ENCODE results near the gene EXOC3L4.

Gene EXOC3L4

GRCh38 chr14:103071544-103072251, 22.8 kb upstream of the EXOC3L4 start:
- DNase-seq, result no peak

DNA sequence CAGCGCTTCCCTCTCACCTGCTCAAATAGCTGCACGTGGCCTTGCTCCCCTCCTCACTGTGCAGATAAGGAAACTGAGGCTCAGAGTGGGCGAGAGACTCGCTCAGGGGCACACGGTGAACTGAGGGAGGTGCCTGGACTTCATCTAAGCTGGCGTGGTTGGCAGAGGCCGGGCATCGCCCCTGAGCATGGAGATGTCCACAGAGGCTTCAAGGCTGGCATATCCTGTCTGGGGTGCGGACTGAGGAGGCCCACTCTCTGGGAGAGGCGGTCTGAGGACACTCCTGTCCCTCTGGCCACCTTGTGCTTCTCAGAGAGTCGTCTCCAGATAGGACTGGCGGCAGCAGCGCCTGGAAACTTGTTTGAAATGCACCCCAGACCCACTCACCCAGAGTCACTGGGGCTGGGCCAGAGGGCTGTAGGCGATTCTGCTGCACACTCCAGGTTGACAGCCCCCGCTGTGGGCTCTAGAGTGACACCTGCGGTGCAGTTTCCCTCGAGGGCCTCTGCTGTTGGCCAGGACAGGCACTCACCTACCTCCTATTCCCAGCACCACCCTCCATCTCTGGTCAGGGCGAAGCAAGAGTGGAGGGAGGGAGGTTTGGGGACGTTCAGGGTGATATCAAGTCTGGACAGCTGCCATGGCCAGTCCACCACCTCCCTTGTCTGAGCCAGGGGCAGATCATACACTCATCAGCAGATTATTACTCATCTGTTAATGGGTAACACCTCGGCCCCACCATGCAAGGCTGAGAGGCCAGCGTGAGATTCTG, 21.7 kb upstream of the EXOC3L4 start:
- DNase-seq, result no peak

DNA sequence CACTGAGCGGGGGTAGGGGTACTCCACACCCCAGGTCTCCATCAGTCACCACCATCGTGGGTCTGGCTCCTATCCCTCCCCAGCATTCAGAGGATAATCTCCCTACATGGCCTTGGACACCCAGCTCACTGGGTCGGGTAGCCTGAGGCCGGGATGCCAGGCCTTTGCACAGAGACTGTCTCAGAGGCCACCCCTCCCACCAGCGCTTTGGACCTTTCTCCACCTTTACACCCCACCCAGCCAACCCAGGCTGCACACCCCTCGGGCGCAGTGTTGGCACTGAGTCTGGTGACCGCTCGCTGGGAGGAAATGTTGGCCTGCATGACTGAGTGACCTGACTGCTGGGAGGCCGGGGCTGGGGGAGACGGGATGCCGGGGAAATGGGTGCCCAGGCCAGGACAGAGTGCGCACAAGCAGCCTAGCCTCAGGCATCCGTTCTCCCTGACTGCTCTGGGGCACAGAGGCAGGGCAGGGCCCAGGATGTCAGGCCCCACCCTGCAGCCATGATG, 21.1 kb upstream of the EXOC3L4 start:
- no peak for DNase-seq

GRCh38 chr14:103073876-103074728, 20.4 kb upstream of the EXOC3L4 start:
- DNase-seq, result no peak

DNA sequence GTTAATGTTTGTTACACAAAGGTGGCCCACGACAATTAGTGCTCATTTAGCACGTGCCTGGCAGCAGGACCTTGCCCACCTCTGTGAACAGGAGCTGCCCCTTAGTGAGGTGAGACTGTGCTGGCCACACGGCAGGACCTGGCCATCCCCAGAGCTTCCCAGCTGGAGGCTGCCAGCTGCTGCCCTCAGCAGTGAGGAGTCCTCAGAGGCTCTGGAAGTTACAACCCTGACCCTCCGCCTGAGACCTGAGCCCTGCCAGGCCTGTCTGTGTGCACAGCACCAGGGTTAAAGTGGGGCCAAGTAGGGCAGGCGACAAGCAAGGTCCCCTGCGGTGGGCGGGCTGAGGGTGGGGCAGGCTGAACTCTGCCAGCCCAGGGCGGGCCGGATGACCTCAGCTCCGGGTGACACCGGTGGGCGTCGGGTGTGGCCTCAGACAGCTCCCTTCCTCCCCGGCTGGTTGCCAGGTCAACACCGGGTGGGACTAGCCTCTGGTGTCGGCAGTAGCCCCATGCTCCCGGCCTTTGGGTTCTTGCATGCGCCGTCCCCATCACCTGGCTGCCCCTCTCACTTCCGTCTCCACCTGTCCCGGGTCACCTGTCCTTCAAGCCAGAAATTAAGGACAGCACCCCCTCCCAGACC, 19.7 kb upstream of the EXOC3L4 start:
- DNase-seq, result no peak

DNA sequence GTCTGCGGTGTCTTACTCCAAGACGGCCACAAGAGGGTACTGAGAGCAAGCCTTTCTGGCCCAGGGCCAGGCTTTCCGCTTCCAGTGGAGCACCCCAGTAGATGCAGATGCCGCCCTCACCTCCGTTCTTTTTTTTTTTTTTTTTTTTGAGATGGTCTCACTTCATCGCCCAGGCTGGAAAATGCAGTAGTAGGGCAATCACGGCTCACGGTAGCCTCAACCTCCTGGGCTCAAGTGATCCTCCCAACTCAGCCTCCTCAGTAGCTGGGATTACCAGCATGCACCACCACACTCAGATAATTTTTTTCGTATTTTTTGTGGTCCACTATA, 16.1 kb upstream of the EXOC3L4 start:
- DNase-seq, result peak; percentile 78

DNA sequence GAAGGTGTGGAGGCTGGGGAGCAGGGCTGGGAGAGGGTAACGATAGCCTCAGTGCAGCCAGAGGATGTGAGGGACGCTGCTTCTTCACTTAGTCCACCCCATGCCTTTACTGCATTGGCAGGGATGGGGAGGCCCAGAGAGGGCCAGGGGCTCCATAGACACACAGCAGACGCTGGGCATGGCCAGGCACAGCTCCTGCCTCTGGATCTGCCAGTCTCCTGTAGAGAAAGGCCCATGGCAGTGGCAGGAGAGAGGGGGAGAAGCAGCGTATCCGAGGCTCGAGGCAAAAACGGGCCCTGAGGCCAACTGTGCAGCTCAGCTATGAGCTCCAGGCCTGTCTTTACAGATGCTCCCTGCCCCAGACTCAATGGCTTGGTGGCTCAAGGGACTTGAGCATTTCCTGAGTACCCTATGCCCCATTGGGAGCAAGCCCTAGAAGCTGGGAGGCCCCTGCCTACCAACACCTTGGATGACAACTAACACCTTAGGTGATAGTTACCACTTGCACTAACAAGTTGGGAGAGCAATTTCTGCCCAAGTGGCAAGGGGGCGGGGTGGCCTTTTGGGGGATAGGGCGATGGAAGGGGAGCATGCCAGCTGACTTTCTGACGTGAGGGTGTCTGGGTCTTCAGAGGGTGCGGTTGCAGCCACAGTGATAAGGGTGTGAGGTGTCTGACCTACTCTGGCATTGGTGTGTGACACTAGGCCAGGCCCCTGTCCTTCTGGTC, 15.5 kb upstream of the EXOC3L4 start:
- no peak for DNase-seq

DNA sequence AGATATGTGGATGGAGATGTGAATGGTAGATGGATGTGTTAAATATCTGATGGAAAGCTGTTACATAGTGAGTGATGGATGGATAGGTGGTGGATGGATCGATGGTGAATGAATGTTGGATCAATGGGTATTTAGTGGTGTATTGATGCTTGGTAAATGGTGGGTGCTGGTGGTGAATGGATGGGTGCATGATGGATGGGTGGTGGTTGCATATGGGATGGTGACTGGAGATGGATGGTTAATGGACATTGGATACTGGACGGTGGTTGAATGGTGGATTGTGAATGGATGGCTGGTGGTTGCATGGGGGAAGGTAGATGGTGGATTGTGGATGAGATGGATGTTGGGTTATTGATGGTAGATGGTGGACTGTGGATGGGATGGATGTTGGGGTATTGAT, 12.6 kb upstream of the EXOC3L4 start:
- DNase-seq, result no peak

GRCh38 chr14:103084021-103084919, 10.3 kb upstream of the EXOC3L4 start, which contains the start of gene LBHD2:
LBHD2 (plus strand) TSS chr14:103084210; CDS start chr14:103086013, 1,803 bp downstream.
- DNase-seq, result no peak

DNA sequence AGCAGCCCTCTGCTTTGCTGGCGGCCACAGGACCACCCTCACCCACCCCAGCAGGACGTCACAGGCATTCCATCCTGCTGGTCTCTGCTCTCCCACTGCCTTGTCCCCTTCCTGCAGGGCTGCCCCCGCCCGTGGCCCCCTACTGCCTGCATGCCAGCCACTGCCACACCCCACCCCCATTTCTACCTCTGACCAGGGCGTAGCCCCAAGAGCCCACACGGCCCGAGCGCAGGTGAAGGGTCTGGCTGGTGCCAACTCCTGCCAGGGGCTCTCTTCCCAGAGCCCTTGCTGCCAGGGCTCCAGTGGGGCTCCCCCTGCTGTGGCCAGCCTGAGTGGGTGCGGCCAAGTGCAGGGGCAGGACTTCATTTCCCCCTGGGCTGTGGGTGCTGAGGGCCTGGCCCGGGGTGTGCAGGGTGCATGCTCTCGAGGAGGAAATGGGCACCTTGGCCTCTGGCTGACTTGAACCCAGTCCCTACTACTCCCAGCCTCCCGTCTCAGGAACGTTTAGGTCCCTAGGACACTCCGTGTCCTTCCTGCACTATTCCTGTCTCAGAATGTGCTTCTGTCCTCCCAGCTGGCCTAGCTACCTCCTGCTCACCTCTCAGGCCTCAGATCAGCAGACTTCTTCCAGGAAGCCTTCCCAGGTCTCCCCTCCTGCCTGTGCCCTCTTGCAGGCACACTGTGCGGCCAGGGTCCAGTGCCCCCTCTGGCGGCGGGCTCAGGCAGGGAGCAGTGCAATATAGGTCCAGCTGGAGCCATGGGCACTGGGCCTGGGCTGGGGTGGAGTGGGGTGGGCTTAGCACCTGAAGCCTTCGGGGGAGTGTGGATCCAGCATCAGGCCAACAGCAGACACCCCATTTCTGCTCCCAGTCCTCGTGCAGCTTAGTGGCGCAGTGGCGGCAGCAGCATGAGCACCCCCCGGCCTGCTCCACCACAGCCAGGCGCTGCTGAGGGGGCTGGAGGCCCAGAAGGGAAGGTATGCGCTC, 9.1 kb upstream of the EXOC3L4 start:
- no peak for DNase-seq

GRCh38 chr14:103086771-103087342, 7.7 kb upstream of the EXOC3L4 start:
- no peak for DNase-seq

- DNase-seq, result no peak
Observed at GRCh38 chr14:103087343-103087835, 7.1 kb upstream of the EXOC3L4 start.

DNA sequence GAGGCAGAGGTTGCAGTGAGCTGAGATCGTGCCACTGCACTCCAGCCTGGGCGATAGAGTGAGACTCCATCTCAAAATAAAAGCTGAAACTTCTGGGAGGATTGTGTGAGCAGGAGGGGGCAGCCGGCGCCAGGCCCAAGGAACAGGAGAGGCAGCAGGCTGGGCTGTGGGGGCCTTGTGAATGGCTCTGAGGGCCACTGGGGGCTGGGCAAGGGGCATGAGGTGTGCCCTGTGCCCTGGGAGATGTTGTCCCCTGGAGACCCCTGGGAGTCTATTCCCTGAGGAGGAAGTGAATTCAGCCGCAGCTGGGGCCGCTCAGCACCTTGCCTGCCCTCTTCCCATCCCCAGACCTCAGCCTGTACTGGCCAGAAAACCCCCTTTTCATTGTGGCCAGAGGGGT, 5.6 kb upstream of the EXOC3L4 start:
- no peak for DNase-seq

DNA sequence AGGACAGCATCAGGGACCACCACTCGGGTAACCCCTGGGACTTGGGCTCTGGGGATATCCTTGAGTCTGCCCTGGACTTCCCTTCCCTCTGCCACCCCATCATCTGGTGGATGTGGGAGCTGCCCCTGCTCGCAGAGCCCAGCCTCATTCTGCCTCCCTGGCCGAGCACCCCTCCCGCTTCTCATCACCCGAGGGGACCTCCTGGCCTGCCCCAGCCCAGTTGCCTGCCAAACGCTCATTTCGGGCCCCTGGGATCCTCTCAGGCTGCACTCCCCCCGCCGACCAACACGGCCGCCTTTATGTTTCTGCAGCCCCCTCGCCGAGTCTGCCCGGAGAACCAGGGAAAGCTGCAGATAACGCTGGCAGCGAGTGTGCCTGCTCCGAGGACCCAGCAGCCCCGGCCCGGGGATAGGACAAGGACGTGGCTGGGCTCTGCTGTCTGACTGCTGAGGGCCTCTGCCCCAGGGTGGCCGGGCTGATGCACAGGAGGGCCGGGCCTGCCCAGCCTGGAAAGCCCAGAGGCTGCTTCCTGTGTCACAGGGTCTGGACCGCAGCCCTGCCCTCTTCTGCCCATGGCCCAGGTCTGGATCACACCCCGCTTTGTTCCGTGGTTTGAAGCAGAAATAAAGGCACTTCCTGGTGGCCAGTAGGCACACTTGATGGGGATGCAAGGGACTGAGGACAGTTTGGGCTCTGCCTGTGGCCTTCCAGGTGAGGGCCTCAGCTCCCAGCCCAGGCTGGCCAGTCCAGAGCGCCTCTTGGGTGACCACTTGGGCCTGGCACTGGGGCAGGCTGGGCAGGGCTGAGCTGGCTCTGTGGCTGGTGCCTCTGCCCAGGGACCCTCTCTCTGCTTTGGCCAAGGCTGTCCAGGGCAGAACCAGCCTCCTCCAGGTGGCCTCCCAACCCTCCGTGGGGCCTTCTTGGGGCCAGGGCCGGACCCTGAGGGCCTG, 4.9 kb upstream of the EXOC3L4 start:
- no peak for DNase-seq

DNA sequence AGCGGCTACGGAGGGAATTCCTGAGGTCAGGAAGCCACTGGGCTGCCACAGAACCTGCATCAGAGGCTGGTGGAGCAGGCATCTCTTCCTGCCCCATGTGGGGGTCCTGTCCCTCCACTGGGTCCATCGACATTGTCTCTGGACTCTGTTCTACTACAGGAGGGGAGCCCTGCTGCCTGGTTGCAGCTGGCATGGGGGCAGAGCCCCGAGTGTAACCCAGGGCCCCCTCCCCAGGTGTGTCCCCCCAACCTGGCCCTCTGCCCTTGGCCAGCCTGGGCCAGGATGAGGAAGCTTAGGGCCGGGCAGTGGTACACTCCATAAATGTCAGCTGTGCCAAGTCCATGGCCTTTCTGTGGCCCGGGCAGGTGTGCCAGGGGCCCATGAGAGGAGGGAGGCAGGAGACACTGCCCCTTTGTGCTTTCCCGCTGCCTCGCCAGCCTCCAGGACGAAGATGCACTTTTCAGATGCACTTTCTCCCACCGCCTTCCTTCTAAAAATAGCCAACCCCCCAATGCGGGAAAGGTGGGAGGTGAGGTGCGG, 4.0 kb upstream of the EXOC3L4 start:
- DNase-seq, result no peak

GRCh38 chr14:103091041-103091882, 3.3 kb upstream of the EXOC3L4 start:
- DNase-seq, result no peak

- DNase-seq, result no peak
Observed at GRCh38 chr14:103091883-103092222, 2.7 kb upstream of the EXOC3L4 start.
